Heart left ventricle (tissue), 16 donors: ENCODE results near the gene PLPP1. TPM values are rescaled to one million over a fixed set of nuclear protein-coding genes. Genes with fewer than 3 reads are reported as not detected.

Experiments
- ATAC-seq, 4 donors: fragments of 200-7000 bp; cut with Tn5 transposase; one replicate each; pipeline ENCODE4 v1.9.1; 2020 to 2022; ENCODE audit warnings: moderate library complexity in 4 of 4, mild to moderate bottlenecking in 3 of 4, moderate number of reproducible peaks in 1 of 4
- DNase-seq, 5 donors: peaks; one replicate each; pipeline ENCODE4 v3.0.0-alpha.2; 2020
- H3K27ac ChIP-seq, 12 donors: fragments of 200-600 bp; sonication (generic) in 4 of 12; one replicate each; pipeline versions ENCODE4 v1.5.0 to v1.8.0; 2016 to 2022; ENCODE audit warnings: mild to moderate bottlenecking in 2 of 12
- H3K27me3 ChIP-seq, 9 donors: fragments of 200-600 bp; sonication (generic) in 2 of 9; one replicate each; pipeline versions ENCODE4 v1.5.1 to v1.8.0; 2016 to 2022; ENCODE audit warnings: mild to moderate bottlenecking in 3 of 9
- H3K36me3 ChIP-seq, 9 donors: fragments of 200-600 bp; sonication (generic) in 2 of 9; one replicate each; pipeline versions ENCODE4 v1.5.0 to v1.8.0; 2018 to 2022; ENCODE audit warnings: mild to moderate bottlenecking in 2 of 9
- H3K4me1 ChIP-seq, 12 donors: fragments of 200-600 bp; sonication (generic) in 4 of 12; one replicate each; pipeline versions ENCODE4 v1.5.0 to v1.8.0; 2016 to 2022; ENCODE audit warnings: mild to moderate bottlenecking in 3 of 12
- H3K4me3 ChIP-seq, 12 donors: fragments of 200-600 bp; sonication (generic) in 4 of 12; one replicate each; pipeline versions ENCODE4 v1.5.0 to v1.8.0; 2017 to 2022; ENCODE audit warnings: mild to moderate bottlenecking in 9 of 12, moderate library complexity in 4 of 12
- H3K9me3 ChIP-seq, 12 donors: fragments of 200-600 bp; sonication (generic) in 4 of 12; one replicate each; pipeline versions ENCODE4 v1.5.0 to v1.8.0; 2016 to 2022; ENCODE audit warnings: mild to moderate bottlenecking in 1 of 12
- POLR2A ChIP-seq, 2 donors: fragments of 450-650 bp; IDR thresholded peaks; one replicate each; pipeline ENCODE4 v1.6.1; 2017; ENCODE audit warnings: antibody characterized with exemption in 2 of 2, mild to moderate bottlenecking in 2 of 2, moderate library complexity in 2 of 2
- WGBS, 4 donors: extraction: QIAGEN DNeasy Blood & Tissue Kit in 2 of 4; methylation state at CpG; one replicate each; pipeline versions ENCODE4 v1.1.5 to v1.1.7; 2013 to 2018; 5-methylcytosine and 5-hydroxymethylcytosine counted together
- intact Hi-C, 10 donors: fragments of 100-400 bp; cut with DNase I; formaldehyde crosslinking; loops; one replicate each; pipeline versions ENCODE4 v1.11.1 to v1.14.2; 2022
- polyA plus RNA-seq, 2 donors: library from polyadenylated mRNA; stranded (reverse); fragments of 200-250 nt; gene quantifications; one replicate each; pipeline ENCODE4 v1.2.3, GENCODE V29; 2013
- total RNA-seq, 9 donors: library from RNA; depleted of rRNA in 2 of 9; stranded (reverse); fragments of >200 nt in 2 of 9; fragmentation: NEBNext Ultra II Directional in 3 of 9; extraction: Animal tissue kit (Norgen Biotek cat#: 25700) in 3 of 9; gene quantifications; one replicate each; pipeline versions ENCODE4 v1.1.0 to v1.2.4, GENCODE V29; 2016 to 2023
- TF ChIP-seq, protein P1 (sequence below), 12 donors: fragments of 200-600 bp; sonication (generic) in 4 of 12; IDR thresholded peaks; one replicate each; pipeline versions ENCODE4 v1.5.0 to v1.8.0; 2018 to 2022; ENCODE audit warnings: antibody characterized with exemption in 12 of 12, mild to moderate bottlenecking in 5 of 12
- donor health status: ischemic (EF 13 %, LVEDD 7.1; RV severe dilation, severe dysfunction).
- donor health status: healthy with polysubstance abuse.
- donor health status: DM: no; HTN: yes; CAD: no.
- donor health status: DM: no; HTN: no; CAD: no.
- donor health status: ischemic (EF 25% LVEDD 6.9; RV normal size, moderate dysfunction).
- donor health status: ischemic (EF 25% LVEDD 5.7; RV mildly dilated, moderate dysfunction).
- donor health status: healthy.
- donor health status: DM: yes; HTN: yes; CAD: no.
- donor health status: ischemic (EF 35%, LVEDD 5.7; RV mildly dilated, moderate dysfunction).
- donor health status: nonischemic (EF 11% LVEDD 7.7; RV severe dilation, severe dysfunction).
- donor health status: DM: yes; HTN: yes; CAD: no.
- donor health status: PGD.
- donor health status: ischemic (EF 29% LVEDD 5.4; RV normal size, mild dysfunction).
- donor health status: nonischemic (EF 23%, LVEDD 6.1; RV moderate dilation, normal function).

The PLPP1 gene
- total and polyA plus RNA-seq, 11 donors = 64.9 to 223 (median 81.5) TPM

DNA sequence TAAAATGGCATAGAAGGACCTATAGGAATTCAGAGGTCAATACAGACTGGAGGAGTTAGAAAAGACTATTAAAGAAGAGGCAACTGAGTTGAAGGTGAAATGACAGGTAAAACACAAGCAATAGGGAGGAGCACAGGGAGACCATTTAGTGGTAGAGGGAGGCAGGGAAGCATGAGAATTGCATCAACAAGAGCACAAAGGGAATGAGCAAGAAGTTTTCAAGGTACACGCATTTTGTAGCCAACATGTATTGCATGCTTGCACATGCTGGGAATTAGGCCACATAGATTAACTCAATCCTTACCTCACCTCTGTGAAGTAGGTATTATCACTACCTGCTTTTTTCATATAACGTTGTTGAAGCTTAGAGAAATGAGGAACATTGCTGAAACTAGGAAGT is 42.3 kb downstream of the PLPP1 start:
- no peaks in the 10 kb centered on the region for H3K9me3 ChIP-seq
- H3K27ac ChIP-seq = no peak overlapping the region
- peaks cover 0 to 38% (median 16%) of the 10 kb centered on the region in 12 donors for H3K4me1 ChIP-seq
- H3K4me3 ChIP-seq = no peak overlapping the region
- TF ChIP-seq POLR2A (IDR thresholded peaks at IDR 0.05) = no peak
- no peaks in the 10 kb centered on the region for H3K27me3 ChIP-seq
- intact Hi-C loops = no loop called here
- H3K36me3 ChIP-seq = peaks cover 0 to 32% (median 7%) of the 10 kb centered on the region in 9 donors
- ATAC-seq (no peak), DNase-seq (no peak)
- 44 to 60% (median 59%) methylated on average over 2 of the region's 2 CpGs for WGBS, 4 donors

DNA sequence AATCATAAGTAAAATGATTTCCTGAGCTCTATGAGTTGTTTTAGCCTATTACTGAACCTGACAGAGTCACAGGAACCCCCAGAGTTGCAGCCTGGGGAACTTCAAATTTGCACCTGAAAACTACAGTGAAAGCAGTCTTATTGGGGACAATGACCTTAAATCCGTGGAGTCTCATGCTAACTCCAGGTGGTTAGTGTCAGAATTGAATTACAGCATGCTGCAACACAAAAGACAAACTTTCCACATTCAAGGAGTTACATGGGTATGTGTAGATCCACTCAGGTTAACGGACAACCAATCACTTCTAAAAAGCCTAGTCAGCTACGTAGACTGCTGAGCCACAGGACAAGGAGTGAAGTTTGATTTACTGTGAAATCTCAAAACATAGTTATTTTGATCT is 49.7 kb downstream of the PLPP1 start:
- Histone ChIP-seq H3K4me1 (peaks cover 0 to 30% (median 15%) of the 10 kb centered on the region in 12 donors), H3K27me3 (no peaks in the 10 kb centered on the region), H3K9me3 (no peaks in the 10 kb centered on the region), H3K36me3 (peaks cover 0 to 49% (median 7%) of the 10 kb centered on the region in 9 donors), H3K4me3 (no peak overlapping the region), H3K27ac (no peak overlapping the region)
- ATAC-seq (no peak), DNase-seq (no peak)
- TF ChIP-seq, protein P1, sequence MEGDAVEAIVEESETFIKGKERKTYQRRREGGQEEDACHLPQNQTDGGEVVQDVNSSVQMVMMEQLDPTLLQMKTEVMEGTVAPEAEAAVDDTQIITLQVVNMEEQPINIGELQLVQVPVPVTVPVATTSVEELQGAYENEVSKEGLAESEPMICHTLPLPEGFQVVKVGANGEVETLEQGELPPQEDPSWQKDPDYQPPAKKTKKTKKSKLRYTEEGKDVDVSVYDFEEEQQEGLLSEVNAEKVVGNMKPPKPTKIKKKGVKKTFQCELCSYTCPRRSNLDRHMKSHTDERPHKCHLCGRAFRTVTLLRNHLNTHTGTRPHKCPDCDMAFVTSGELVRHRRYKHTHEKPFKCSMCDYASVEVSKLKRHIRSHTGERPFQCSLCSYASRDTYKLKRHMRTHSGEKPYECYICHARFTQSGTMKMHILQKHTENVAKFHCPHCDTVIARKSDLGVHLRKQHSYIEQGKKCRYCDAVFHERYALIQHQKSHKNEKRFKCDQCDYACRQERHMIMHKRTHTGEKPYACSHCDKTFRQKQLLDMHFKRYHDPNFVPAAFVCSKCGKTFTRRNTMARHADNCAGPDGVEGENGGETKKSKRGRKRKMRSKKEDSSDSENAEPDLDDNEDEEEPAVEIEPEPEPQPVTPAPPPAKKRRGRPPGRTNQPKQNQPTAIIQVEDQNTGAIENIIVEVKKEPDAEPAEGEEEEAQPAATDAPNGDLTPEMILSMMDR (IDR thresholded peaks at IDR 0.05) = no peak
- no peak for TF ChIP-seq POLR2A (IDR thresholded peaks at IDR 0.05)
- intact Hi-C loops = no loop called here
- 73 to 95% (median 91%) methylated on average over 3 of the region's 3 CpGs for WGBS, 4 donors

DNA sequence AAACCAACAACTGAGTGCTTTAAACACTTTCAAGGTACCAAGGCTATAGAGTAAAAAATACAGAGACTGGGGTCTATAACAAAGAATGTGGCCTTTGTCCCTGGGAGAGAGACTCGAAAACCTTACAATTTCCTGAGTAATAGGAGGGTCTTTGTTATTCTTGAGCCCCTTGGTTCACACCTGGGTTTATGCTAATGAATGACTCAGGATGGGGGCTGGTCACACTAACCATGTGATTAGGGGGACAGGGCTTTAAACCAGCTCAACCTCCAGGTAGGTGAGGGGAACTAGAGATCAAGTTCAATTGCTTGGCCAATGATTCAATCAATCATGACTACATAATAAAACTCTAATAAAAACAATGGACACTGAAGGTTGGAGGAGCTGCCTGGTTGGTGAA is 50.2 kb downstream of the PLPP1 start:
- TF ChIP-seq, protein P1 (IDR thresholded peaks at IDR 0.05) = no peak
- no peak for TF ChIP-seq POLR2A (IDR thresholded peaks at IDR 0.05)
- H3K4me3 ChIP-seq = no peak overlapping the region
- intact Hi-C loops = no loop called here

DNA sequence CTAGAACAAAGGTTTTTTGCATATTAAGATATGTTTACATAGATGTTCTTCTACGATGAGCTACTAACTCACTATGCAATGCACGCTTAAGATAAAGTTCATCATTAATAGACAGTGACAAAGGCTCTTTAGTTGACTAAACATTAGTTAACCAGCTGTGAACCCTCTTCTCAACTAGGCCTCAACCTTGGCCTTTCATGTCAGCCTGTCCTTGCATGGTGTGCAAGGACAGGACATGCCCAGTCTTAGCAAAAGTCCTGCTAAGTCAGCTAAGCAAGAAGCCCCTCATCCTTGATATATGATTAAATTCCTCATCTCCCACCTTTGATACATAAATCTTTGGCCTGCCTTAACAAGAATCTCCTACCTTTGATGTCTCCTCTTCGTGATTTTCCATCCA is 50.9 kb downstream of the PLPP1 start:
- H3K27ac ChIP-seq = no peak overlapping the region
- no peaks in the 10 kb centered on the region for H3K27me3 ChIP-seq
- 88 to 90% (median 89%) methylated on average over 3 of the region's 3 CpGs for WGBS, 4 donors
- intact Hi-C loops = no loop called here
- peak in 1 of 4 donors; percentile 20 for ATAC-seq
- no peak for DNase-seq
- no peak for TF ChIP-seq POLR2A (IDR thresholded peaks at IDR 0.05)
- TF ChIP-seq, protein P1 (IDR thresholded peaks at IDR 0.05) = no peak
- H3K4me1 ChIP-seq = peaks cover 0 to 32% (median 19%) of the 10 kb centered on the region in 12 donors
- no peaks in the 10 kb centered on the region for H3K9me3 ChIP-seq
- H3K36me3 ChIP-seq = peaks cover 0 to 38% (median 7%) of the 10 kb centered on the region in 9 donors
- H3K4me3 ChIP-seq = no peak overlapping the region

More for the DNA sequence above, 50.2 kb downstream of the PLPP1 start:
- no peak for ATAC-seq
- peaks cover 0 to 43% (median 7%) of the 10 kb centered on the region in 9 donors for H3K36me3 ChIP-seq
- H3K4me1 ChIP-seq = peaks cover 0 to 32% (median 18%) of the 10 kb centered on the region in 12 donors
- no peak overlapping the region for H3K27ac ChIP-seq
- H3K27me3 ChIP-seq = no peaks in the 10 kb centered on the region
- H3K9me3 ChIP-seq = no peaks in the 10 kb centered on the region
- DNase-seq = no peak
- WGBS, 4 donors = 93 to 98% (median 97%) methylated on average over 1 of the region's 1 CpG

DNA sequence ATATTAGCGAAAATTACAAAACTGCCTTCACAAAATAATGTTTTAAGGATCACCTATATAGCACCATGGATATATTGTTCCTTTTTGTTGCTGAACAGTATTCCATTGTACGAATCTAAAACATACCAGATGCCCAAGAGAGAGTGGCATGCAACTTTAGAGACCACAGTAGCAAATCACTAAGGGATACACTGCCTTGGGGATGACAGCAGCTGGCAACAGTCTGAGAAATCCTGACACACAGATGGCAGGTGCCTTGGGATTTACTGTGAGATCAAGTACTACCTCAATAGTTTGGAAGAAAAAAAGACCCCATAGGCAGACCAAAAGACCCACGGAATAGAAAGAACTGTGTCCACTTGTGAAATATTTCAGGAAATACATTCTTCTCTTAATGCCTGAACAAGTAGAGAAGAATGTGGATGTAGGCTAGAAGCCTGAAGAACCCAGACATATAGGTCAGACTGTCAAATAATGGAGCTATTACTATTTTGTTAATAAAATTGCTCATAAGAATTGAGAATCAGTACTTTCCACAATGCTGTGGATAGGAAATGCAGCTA is 53.4 kb downstream of the PLPP1 start:
- Histone ChIP-seq H3K4me3 (no peak overlapping the region), H3K27ac (no peak overlapping the region), H3K9me3 (no peaks in the 10 kb centered on the region), H3K4me1 (peaks cover 0 to 36% (median 21%) of the 10 kb centered on the region in 12 donors), H3K27me3 (no peaks in the 10 kb centered on the region), H3K36me3 (peaks cover 0 to 21% (median 4%) of the 10 kb centered on the region in 9 donors)
- 74 to 82% (median 80%) methylated on average over 3 of the region's 3 CpGs for whole genome bisulfite sequencing, 4 donors
- ATAC-seq (no peak), DNase-seq (no peak)
- TF ChIP-seq, protein P1 (IDR thresholded peaks at IDR 0.05) = no peak
- TF ChIP-seq POLR2A (IDR thresholded peaks at IDR 0.05) = no peak
- intact Hi-C loops = no loop called here
